Measurements from ENCODE around the gene FLYWCH1. TPM values are rescaled to one million over a fixed set of nuclear protein-coding genes. Genes with fewer than 3 reads are reported as not detected.

FLYWCH1 gene
- total and polyA plus RNA-seq, 9 of the 15 experiments (the other 6 are each of a cell fraction or from before 2014, with no cell fraction given) = 0.18 to 33.6 (median 11.3) TPM

- no peaks in the 10 kb centered on the region for H4K20me1 ChIP-seq (replicated peaks; ENCODE audit: control insufficient read depth, insufficient read depth, low read length)
- H3K79me2 ChIP-seq (ENCODE audit: control insufficient read depth, insufficient read depth, low read length) = no peaks in the 10 kb centered on the region
- no peak overlapping the region for H3K4me2 ChIP-seq (ENCODE audit: insufficient read depth, low read length)
- peak overlapping the region in 1 of 2 experiments; percentile 52; a peak in 1 of 4 replicates for H3K9ac ChIP-seq (ENCODE audit: insufficient read depth in 1 of 2, low read depth in 2 of 2, low read length in 2 of 2)
- in situ Hi-C loops (cut with MboI) (no loop called here), intact Hi-C loops (cut with micrococcal nuclease) (no loop called here)
- H3K27me3 ChIP-seq (ENCODE audit: control insufficient read depth in 2 of 2, insufficient read depth in 2 of 2, low read length in 2 of 2) = no peaks in the 10 kb centered on the region
- no TSS peak for BruUV-seq (replicated peaks)
- no peak for DNase-seq (ENCODE audit: extremely low read depth in 1 of 4, low spot score in 3 of 4)
- H3K4me3 ChIP-seq = no peak overlapping the region
- ChIA-PET CTCF (ENCODE audit: low intra/inter-chr PET ratio) (no interaction called here), POLR2A (interaction anchor here (0.6 to 1.5 kb wide), 8 partner anchors 8 to 189 kb away, joined by 3 to 5 read pairs (median 3); partner anchors contain the start of gene KREMEN2)
- no peak overlapping the region for H2AFZ ChIP-seq (ENCODE audit: low read depth, low read length)
- H3K36me3 ChIP-seq (ENCODE audit: control insufficient read depth, insufficient read depth, low read length) = peaks cover 50% of the 10 kb centered on the region; the same call in 2 of the 3 replicates
- H3K27ac ChIP-seq (ENCODE audit: extremely low read depth, low read depth, low read length) = no peak overlapping the region
- 50% methylated on average over 2 of the region's 2 CpGs for WGBS (ENCODE audit: insufficient coverage, low coverage, missing lambda C conversion rate)
- no peak for FAIRE-seq
- peak; percentile 52 for TF ChIP-seq MAFG (tag; conservative IDR thresholded peaks at IDR 0.05)
- TF ChIP-seq HLTF (IDR thresholded peaks at IDR 0.05) = no peak
- TF ChIP-seq C11orf30 (IDR thresholded peaks at IDR 0.05; ENCODE audit: low read depth) = peak; percentile 69
- TF ChIP-seq MCM7 (IDR thresholded peaks at IDR 0.05) = no peak
- no peak for TF ChIP-seq HNRNPLL (IDR thresholded peaks at IDR 0.05; ENCODE audit: low read depth, low read length, poor library complexity, severe bottlenecking)
- TF ChIP-seq ZNF512 (tag; IDR thresholded peaks at IDR 0.05) = no peak
- TF ChIP-seq SMARCC2 (IDR thresholded peaks at IDR 0.05; ENCODE audit: low read depth) = no peak
- no peak for TF ChIP-seq MAZ (CRISPR knock-in tag; conservative IDR thresholded peaks at IDR 0.05 in 1 of 2, IDR thresholded peaks at IDR 0.05 in 1 of 2)
- peak; percentile 83 for TF ChIP-seq ZNF316 (IDR thresholded peaks at IDR 0.05)
- TF ChIP-seq ADNP (tag; IDR thresholded peaks at IDR 0.05) = no peak
- no peak for TF ChIP-seq NFATC3 (IDR thresholded peaks at IDR 0.05)
- no peak for TF ChIP-seq KLF16 (IDR thresholded peaks at IDR 0.05)
- peak; percentile 35; the same call in 1 of the 2 replicates for TF ChIP-seq MAFK (IDR thresholded peaks at IDR 0.05; ENCODE audit: low read length)
- TF ChIP-seq, protein P1, sequence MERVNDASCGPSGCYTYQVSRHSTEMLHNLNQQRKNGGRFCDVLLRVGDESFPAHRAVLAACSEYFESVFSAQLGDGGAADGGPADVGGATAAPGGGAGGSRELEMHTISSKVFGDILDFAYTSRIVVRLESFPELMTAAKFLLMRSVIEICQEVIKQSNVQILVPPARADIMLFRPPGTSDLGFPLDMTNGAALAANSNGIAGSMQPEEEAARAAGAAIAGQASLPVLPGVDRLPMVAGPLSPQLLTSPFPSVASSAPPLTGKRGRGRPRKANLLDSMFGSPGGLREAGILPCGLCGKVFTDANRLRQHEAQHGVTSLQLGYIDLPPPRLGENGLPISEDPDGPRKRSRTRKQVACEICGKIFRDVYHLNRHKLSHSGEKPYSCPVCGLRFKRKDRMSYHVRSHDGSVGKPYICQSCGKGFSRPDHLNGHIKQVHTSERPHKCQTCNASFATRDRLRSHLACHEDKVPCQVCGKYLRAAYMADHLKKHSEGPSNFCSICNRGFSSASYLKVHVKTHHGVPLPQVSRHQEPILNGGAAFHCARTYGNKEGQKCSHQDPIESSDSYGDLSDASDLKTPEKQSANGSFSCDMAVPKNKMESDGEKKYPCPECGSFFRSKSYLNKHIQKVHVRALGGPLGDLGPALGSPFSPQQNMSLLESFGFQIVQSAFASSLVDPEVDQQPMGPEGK (CRISPR knock-in tag; IDR thresholded peaks at IDR 0.05; ENCODE audit: borderline replicate concordance) = no peak
- no peak for TF ChIP-seq CREB1 (IDR thresholded peaks at IDR 0.05)
- no peak for TF ChIP-seq CREB1 (CRISPR knock-in tag; IDR thresholded peaks at IDR 0.05)
- no peaks in the 10 kb centered on the region for H3K9me1 ChIP-seq (ENCODE audit: control insufficient read depth, insufficient read depth, low read length)
- peaks cover 0 to 6% of the 10 kb centered on the region in 2 experiments; a peak in 2 of 5 replicates for H3K4me1 ChIP-seq (replicated peaks in 1 of 2; ENCODE audit: control insufficient read depth in 2 of 2, insufficient read depth in 2 of 2, low read length in 2 of 2)
- no peak for ATAC-seq
- H3K9me3 ChIP-seq (replicated peaks; ENCODE audit: control insufficient read depth, insufficient read depth, low read depth, low read length) = no peaks in the 10 kb centered on the region
Measured at GRCh38 chr16:2939968-2940367, 28.2 kb downstream of the FLYWCH1 start.

Data from K562 (cell line).